Gastroesophageal sphincter (tissue), 4 donors: ENCODE results near the gene GRIA4. TPM values are rescaled to one million over a fixed set of nuclear protein-coding genes. Genes with fewer than 3 reads are reported as not detected.

Experiments used
- ATAC-seq: fragments of 150-250 bp; one replicate; pipeline ENCODE4 v1.9.1; 2016; ENCODE audit warnings: mild to moderate bottlenecking, moderate library complexity
- H3K27ac ChIP-seq, 4 donors: fragments of 200-600 bp; sonication (generic) in 3 of 4; 1 replicate in 3 of 4; 2 replicates in 1 of 4; pipeline ENCODE4 v1.5.1; 2016 to 2019
- H3K27me3 ChIP-seq: fragments of 200-600 bp; sonication (generic); one replicate; pipeline ENCODE4 v1.5.1; 2019
- H3K36me3 ChIP-seq, 2 donors: fragments of 200-600 bp; sonication (generic); one replicate each; pipeline ENCODE4 v1.5.1; 2019; ENCODE audit warnings: control low read depth in 1 of 2
- H3K4me1 ChIP-seq, 3 donors: fragments of 200-600 bp; sonication (generic); 1 replicate in 2 of 3; 2 replicates in 1 of 3; pipeline ENCODE4 v1.5.1; 2016 to 2019; ENCODE audit warnings: control low read depth in 2 of 3
- H3K4me3 ChIP-seq, 2 donors: fragments of 200-600 bp; sonication (generic); one replicate each; pipeline ENCODE4 v1.5.1; 2019; ENCODE audit warnings: mild to moderate bottlenecking in 1 of 2, moderate library complexity in 1 of 2
- H3K9me3 ChIP-seq, 3 donors: fragments of 200-600 bp; sonication (generic); one replicate each; pipeline ENCODE4 v1.5.1; 2017 to 2019; ENCODE audit warnings: control low read depth in 2 of 3
- EP300 ChIP-seq: sonication (generic); formaldehyde crosslinking; IDR thresholded peaks from one replicate; pipeline ENCODE4 v1.6.1; 2017; ENCODE audit warnings: antibody characterized with exemption, mild to moderate bottlenecking
- POLR2A ChIP-seq, 2 donors: fragments of 450-650 bp; IDR thresholded peaks; one replicate each; pipeline ENCODE4 v1.6.1; 2017; ENCODE audit warnings: antibody characterized with exemption in 2 of 2, mild to moderate bottlenecking in 2 of 2, moderate library complexity in 1 of 2
- POLR2AphosphoS5 ChIP-seq: sonication (generic); formaldehyde crosslinking; IDR thresholded peaks from one replicate; pipeline ENCODE4 v1.6.1; 2017; ENCODE audit warnings: antibody characterized with exemption
- WGBS, 2 donors: methylation state at CpG; one replicate each; pipeline ENCODE4 v1.1.5; 2018; ENCODE audit warnings: low coverage in 1 of 2; 5-methylcytosine and 5-hydroxymethylcytosine counted together
- total RNA-seq, 4 donors: library from RNA; depleted of rRNA; stranded (reverse); fragments of >200 nt; gene quantifications; one replicate each; pipeline ENCODE4 v1.1.0, GENCODE V29; 2016
- TF ChIP-seq, protein P1 (sequence below), 4 experiments: fragments of 200-600 bp in 2 of 4; fragments of 450-650 bp in 2 of 4; sonication (generic) in 1 of 4; IDR thresholded peaks; one replicate each; pipeline ENCODE4 v1.5.1; 2017 to 2019; ENCODE audit warnings: antibody characterized with exemption in 4 of 4, mild to moderate bottlenecking in 2 of 4, moderate library complexity in 2 of 4

Gene GRIA4
- total RNA-seq, 4 donors from 2014 or later: 0.47 to 1.2 TPM; not detected in 2

DNA sequence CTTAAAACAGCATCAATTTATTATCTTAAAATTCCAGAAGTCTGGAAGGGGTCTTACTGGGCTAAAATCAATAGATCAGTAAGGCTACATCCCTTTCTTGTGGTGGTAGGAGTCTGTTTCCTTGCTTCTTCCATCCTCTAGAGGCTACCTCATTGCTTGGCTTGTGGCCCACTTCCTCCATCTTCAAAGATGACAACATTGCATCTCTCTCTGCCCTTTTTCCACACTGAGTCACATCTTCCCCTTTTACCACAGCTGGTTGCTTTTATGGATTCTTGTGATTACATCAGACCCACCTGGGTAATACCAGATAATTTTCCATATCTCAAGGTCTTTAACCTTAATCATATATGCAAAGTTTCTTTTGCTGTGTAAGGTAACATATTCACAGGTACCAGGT lies 60.9 kb downstream of the GRIA4 start:
- no peak for ATAC-seq
- H3K4me3 ChIP-seq: no peak overlapping the region
- no peaks in the 10 kb centered on the region for H3K9me3 ChIP-seq
- no peaks in the 10 kb centered on the region for H3K4me1 ChIP-seq
- TF ChIP-seq, protein P1, sequence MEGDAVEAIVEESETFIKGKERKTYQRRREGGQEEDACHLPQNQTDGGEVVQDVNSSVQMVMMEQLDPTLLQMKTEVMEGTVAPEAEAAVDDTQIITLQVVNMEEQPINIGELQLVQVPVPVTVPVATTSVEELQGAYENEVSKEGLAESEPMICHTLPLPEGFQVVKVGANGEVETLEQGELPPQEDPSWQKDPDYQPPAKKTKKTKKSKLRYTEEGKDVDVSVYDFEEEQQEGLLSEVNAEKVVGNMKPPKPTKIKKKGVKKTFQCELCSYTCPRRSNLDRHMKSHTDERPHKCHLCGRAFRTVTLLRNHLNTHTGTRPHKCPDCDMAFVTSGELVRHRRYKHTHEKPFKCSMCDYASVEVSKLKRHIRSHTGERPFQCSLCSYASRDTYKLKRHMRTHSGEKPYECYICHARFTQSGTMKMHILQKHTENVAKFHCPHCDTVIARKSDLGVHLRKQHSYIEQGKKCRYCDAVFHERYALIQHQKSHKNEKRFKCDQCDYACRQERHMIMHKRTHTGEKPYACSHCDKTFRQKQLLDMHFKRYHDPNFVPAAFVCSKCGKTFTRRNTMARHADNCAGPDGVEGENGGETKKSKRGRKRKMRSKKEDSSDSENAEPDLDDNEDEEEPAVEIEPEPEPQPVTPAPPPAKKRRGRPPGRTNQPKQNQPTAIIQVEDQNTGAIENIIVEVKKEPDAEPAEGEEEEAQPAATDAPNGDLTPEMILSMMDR (IDR thresholded peaks at IDR 0.05): no peak
- TF ChIP-seq EP300 (no peak), POLR2A (IDR thresholded peaks at IDR 0.05) (no peak), POLR2AphosphoS5 (no peak)
- no peaks in the 10 kb centered on the region for H3K36me3 ChIP-seq
- no peaks in the 10 kb centered on the region for H3K27me3 ChIP-seq
- H3K27ac ChIP-seq: no peak overlapping the region

DNA sequence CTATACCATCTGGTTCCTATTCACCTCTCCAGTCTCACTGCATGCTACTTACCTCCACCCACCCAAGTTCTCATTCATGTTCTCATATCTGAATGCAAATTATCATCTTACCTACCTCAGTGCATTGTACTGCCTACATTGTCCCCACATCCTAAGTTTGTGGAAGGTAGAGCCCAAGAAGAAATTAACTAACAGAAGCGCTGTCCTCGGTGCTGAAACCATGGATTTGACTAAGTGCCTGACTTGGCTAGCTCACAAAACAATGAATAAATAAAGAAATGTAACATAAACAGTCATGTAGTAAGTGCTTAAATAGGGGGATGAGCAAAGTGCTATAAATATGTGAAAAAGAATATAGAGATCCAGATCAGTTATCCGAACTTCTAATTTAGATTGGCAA lies 63.2 kb downstream of the GRIA4 start:
- no peak overlapping the region for H3K4me3 ChIP-seq
- H3K36me3 ChIP-seq: no peaks in the 10 kb centered on the region
- no peak for ATAC-seq
- no peak overlapping the region for H3K27ac ChIP-seq
- no peak for TF ChIP-seq EP300
- WGBS, 2 donors: 9 to 19% methylated on average over 3 of the region's 3 CpGs
- H3K4me1 ChIP-seq: no peaks in the 10 kb centered on the region
- no peaks in the 10 kb centered on the region for H3K9me3 ChIP-seq
- no peaks in the 10 kb centered on the region for H3K27me3 ChIP-seq

DNA sequence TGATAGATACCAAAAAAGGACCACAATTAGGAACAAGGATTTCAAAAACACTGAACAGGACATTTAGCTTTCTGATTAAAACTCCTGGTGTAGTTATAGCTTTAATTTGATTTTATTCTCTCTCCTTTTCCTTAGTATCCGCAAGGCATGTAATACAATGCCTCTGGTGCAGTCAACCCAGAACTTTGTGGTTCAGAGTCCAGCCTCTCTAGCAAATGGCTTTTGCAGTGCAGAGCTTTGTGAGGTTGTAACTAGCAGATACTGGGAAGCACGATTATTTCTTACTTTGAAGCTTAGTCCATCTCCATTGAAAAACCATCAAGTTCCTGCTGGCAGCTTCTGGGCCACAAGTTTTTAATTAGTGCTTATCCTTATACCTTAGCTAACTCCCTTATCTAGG lies 79.8 kb downstream of the GRIA4 start:
- Histone ChIP-seq H3K36me3 (no peaks in the 10 kb centered on the region), H3K4me3 (no peak overlapping the region), H3K9me3 (no peaks in the 10 kb centered on the region), H3K4me1 (no peaks in the 10 kb centered on the region), H3K27ac (no peak overlapping the region), H3K27me3 (no peaks in the 10 kb centered on the region)
- no peak for ATAC-seq
- WGBS, 2 donors: 59 to 72% methylated on average over 2 of the region's 2 CpGs
- TF ChIP-seq POLR2A (IDR thresholded peaks at IDR 0.05): no peak
- TF ChIP-seq, protein P1 (IDR thresholded peaks at IDR 0.05): no peak
- TF ChIP-seq EP300: no peak
- no peak for TF ChIP-seq POLR2AphosphoS5

DNA sequence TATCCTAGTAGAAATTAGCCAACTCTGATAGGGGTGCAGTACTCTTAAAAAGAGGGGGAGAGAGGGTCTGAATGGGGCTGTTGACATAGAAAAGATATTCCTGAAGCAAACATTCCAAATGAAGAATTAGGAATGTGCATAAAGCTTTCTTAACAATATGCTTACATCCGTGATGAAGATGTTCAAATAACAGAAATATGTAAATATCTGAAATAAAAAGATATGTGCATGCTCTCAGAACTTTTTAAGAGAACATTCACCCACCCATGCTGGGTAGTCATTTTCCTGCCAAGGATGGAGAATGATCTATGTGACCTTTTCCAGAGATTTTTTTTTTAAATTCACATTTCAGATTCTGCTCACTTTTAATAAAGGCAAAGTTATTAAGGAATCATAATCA lies 80.6 kb downstream of the GRIA4 start:
- Histone ChIP-seq H3K36me3 (no peaks in the 10 kb centered on the region), H3K4me3 (no peak overlapping the region), H3K27ac (no peak overlapping the region), H3K4me1 (no peaks in the 10 kb centered on the region), H3K9me3 (no peaks in the 10 kb centered on the region), H3K27me3 (no peaks in the 10 kb centered on the region)
- no peak for ATAC-seq
- TF ChIP-seq POLR2AphosphoS5: no peak
- TF ChIP-seq EP300: no peak
- TF ChIP-seq POLR2A (IDR thresholded peaks at IDR 0.05): no peak
- TF ChIP-seq, protein P1 (IDR thresholded peaks at IDR 0.05): no peak
- WGBS, 2 donors: 32 to 38% methylated on average over 1 of the region's 1 CpG

DNA sequence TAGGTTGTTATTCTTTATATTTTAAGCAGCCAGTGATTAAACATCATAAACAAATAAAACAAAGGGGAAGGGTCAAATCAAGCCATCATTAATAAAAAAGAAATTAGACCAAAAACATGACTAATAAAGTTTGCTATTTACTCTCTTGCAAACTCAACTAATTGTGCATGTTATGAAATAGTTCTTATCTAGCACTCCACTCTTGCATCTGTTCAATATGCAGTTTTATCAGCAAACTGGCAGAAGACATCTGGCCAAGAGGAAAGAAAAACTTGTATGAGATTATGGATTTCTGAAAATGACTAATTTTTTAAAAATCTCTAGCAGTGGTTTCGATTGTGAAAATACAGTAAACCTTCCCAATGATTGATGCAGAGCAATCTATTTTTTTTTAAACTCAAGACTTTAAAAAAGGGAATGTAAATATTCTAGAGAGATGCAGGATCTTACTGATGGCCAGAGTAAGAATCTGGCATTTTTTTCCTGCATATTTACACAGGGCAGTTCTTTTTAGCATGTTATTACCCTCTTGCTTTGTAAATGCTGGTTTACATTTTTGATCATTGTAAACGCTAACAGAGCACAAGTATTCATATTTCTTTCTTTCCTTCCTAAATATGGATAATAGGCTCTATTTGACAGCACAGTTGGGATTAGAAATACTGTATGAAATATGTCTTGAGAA lies 83.3 kb downstream of the GRIA4 start:
- H3K27ac ChIP-seq: no peak overlapping the region
- no peak overlapping the region for H3K4me3 ChIP-seq
- no peaks in the 10 kb centered on the region for H3K9me3 ChIP-seq
- no peak for TF ChIP-seq POLR2A (IDR thresholded peaks at IDR 0.05)
- TF ChIP-seq POLR2AphosphoS5: no peak
- no peak for TF ChIP-seq EP300
- TF ChIP-seq, protein P1 (IDR thresholded peaks at IDR 0.05): no peak
- no peak for ATAC-seq
- no peaks in the 10 kb centered on the region for H3K36me3 ChIP-seq
- no peaks in the 10 kb centered on the region for H3K4me1 ChIP-seq
- WGBS, 2 donors: 25 to 46% methylated on average over 1 to 2 of the region's 2 CpGs
- no peaks in the 10 kb centered on the region for H3K27me3 ChIP-seq
